ENCODE measurements around the gene RAB11FIP4.

DNA sequence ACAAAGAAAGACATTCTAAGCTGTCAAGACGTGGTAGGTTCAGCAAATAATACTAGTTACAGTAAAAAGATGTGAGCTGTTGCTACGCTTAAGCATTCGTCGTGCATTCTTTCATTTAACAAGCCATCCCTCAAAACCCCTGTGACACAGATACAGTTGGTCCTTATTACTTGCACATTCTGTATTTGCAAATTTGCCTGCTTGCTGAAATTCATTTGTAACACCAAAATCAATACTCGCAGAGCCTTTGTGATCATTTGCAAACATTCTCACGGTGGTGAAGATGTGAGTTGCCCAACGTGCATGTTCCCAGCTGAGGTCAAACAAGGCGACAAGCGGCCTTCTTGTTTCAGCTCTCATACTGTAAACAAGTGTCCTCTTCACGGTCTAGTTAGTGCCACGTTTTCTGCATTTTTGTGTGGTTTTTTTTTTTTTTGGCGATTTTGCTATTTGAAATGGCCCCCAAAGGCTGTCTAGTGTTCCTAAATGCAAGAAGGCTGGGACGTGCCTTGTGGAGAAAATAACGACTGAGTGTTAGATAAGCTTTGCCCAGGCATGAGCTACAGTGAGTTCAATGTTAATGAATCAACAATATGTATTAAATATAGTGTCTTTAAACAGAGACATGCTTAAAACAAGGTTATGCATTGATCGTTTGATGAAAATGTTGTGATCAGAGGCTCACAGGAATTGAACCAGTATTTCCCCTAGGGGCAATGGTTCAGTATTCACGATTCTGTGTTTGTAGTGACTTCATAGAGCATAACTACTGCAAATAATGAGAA lies 84.1 kb downstream of the RAB11FIP4 start:
- TF ChIP-seq, protein P1, sequence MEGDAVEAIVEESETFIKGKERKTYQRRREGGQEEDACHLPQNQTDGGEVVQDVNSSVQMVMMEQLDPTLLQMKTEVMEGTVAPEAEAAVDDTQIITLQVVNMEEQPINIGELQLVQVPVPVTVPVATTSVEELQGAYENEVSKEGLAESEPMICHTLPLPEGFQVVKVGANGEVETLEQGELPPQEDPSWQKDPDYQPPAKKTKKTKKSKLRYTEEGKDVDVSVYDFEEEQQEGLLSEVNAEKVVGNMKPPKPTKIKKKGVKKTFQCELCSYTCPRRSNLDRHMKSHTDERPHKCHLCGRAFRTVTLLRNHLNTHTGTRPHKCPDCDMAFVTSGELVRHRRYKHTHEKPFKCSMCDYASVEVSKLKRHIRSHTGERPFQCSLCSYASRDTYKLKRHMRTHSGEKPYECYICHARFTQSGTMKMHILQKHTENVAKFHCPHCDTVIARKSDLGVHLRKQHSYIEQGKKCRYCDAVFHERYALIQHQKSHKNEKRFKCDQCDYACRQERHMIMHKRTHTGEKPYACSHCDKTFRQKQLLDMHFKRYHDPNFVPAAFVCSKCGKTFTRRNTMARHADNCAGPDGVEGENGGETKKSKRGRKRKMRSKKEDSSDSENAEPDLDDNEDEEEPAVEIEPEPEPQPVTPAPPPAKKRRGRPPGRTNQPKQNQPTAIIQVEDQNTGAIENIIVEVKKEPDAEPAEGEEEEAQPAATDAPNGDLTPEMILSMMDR (IDR thresholded peaks at IDR 0.05): no peak
- TF ChIP-seq POLR2AphosphoS5 (IDR thresholded peaks at IDR 0.05) (no peak), EP300 (IDR thresholded peaks at IDR 0.05; ENCODE audit: low read depth) (no peak), POLR2A (IDR thresholded peaks at IDR 0.05) (no peak)

Data from transverse colon (tissue), 4 donors.